OCI-LY3 (cell line): ENCODE measurements around the gene ECM2.

Source experiments
- H2AFZ ChIP-seq: fragments of 200-600, 300-600 bp; shearing (Covaris generic); 2 replicates; pipeline ENCODE4 v1.6.0; 2014; ENCODE audit warnings: antibody characterized with exemption, low read depth, low read length
- H3K27ac ChIP-seq: fragments of 200-600, 300-600 bp; sonication (generic); 2 replicates; pipeline ENCODE4 v1.5.1; 2014; ENCODE audit warnings: mild to moderate bottlenecking, low read length, moderate library complexity, mixed read lengths
- H3K27me3 ChIP-seq: fragments of 200-600, 300-600 bp; sonication (generic); 2 replicates; pipeline ENCODE4 v1.6.1; 2014; ENCODE audit warnings: low read depth, low read length, mixed read lengths
- H3K36me3 ChIP-seq: fragments of 200-600, 300-600 bp; sonication (generic); replicated peaks from 2 replicates; pipeline ENCODE3; 2014; ENCODE audit warnings: low read depth, low read length, mixed read lengths
- H3K4me1 ChIP-seq: fragments of 300-600, 200-600 bp; sonication (generic); 2 replicates; pipeline ENCODE4 v1.6.1; 2014; ENCODE audit warnings: low read length, mixed read lengths
- H3K4me2 ChIP-seq: fragments of 200-600, 300-600 bp; sonication (generic); 2 replicates; pipeline ENCODE4 v1.6.1; 2014; ENCODE audit warnings: low read length, mixed read lengths
- H3K4me3 ChIP-seq: fragments of 300-600, 200-600 bp; sonication (generic); 2 replicates; pipeline ENCODE4 v1.5.1; 2014; ENCODE audit warnings: antibody characterized with exemption, mild to moderate bottlenecking, low read length, moderate library complexity
- H3K79me2 ChIP-seq: fragments of 300-600, 200-600 bp; shearing (Covaris generic); 2 replicates; pipeline ENCODE4 v1.6.1; 2014; ENCODE audit warnings: mild to moderate bottlenecking, low read length, mixed read lengths
- H3K9ac ChIP-seq: fragments of 300-600, 200-600 bp; shearing (Covaris generic); 2 replicates; pipeline ENCODE4 v1.6.0; 2014; ENCODE audit warnings: mild to moderate bottlenecking, low read length, moderate library complexity
- H3K9me3 ChIP-seq: fragments of 200-600, 300-600 bp; shearing (Covaris generic); 2 replicates; pipeline ENCODE4 v1.6.1; 2014; ENCODE audit warnings: low read length, mixed read lengths; ENCODE audit not compliant: insufficient read depth
- H4K20me1 ChIP-seq: fragments of 200-600, 300-600 bp; sonication (generic); 2 replicates; pipeline ENCODE4 v1.6.1; 2016; ENCODE audit warnings: low read length, mixed read lengths; ENCODE audit not compliant: insufficient read depth
- EZH2phosphoT487 ChIP-seq: fragments of 200-600 bp; shearing (Covaris generic); IDR thresholded peaks from 2 replicates; pipeline ENCODE4 v1.6.1; 2018; ENCODE audit warnings: antibody characterized with exemption, mixed run types, low read depth
- TF ChIP-seq, protein P1 (sequence below): fragments of 200-600, 300-600 bp; sonication (generic); IDR thresholded peaks from 2 replicates; pipeline ENCODE4 v1.5.1; 2014; ENCODE audit warnings: antibody characterized with exemption, low read length, low read depth

The ECM2 gene

GRCh38 chr9:92509050-92509449 lies 26.7 kb downstream of the ECM2 start:
- H3K36me3 ChIP-seq, result no peaks in the 10 kb centered on the region
- TF ChIP-seq, protein P1, sequence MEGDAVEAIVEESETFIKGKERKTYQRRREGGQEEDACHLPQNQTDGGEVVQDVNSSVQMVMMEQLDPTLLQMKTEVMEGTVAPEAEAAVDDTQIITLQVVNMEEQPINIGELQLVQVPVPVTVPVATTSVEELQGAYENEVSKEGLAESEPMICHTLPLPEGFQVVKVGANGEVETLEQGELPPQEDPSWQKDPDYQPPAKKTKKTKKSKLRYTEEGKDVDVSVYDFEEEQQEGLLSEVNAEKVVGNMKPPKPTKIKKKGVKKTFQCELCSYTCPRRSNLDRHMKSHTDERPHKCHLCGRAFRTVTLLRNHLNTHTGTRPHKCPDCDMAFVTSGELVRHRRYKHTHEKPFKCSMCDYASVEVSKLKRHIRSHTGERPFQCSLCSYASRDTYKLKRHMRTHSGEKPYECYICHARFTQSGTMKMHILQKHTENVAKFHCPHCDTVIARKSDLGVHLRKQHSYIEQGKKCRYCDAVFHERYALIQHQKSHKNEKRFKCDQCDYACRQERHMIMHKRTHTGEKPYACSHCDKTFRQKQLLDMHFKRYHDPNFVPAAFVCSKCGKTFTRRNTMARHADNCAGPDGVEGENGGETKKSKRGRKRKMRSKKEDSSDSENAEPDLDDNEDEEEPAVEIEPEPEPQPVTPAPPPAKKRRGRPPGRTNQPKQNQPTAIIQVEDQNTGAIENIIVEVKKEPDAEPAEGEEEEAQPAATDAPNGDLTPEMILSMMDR, result no peak
- H3K4me2 ChIP-seq, result no peak overlapping the region

GRCh38 chr9:92508018-92508820 lies 27.6 kb downstream of the ECM2 start:
- no peaks in the 10 kb centered on the region for H3K79me2 ChIP-seq
- no peaks in the 10 kb centered on the region for H4K20me1 ChIP-seq
- H3K4me3 ChIP-seq, result no peak overlapping the region
- TF ChIP-seq, protein P1, result no peak
- no peak for TF ChIP-seq EZH2phosphoT487
- H2AFZ ChIP-seq, result no peak overlapping the region
- H3K4me2 ChIP-seq, result no peak overlapping the region
- no peak overlapping the region for H3K9ac ChIP-seq
- H3K27me3 ChIP-seq, result no peaks in the 10 kb centered on the region
- no peak overlapping the region for H3K27ac ChIP-seq
- no peaks in the 10 kb centered on the region for H3K36me3 ChIP-seq
- H3K4me1 ChIP-seq, result peaks cover 7% of the 10 kb centered on the region
- H3K9me3 ChIP-seq, result no peaks in the 10 kb centered on the region

More at GRCh38 chr9:92509050-92509449, 26.7 kb downstream of the ECM2 start:
- Histone ChIP-seq H2AFZ (no peak overlapping the region), H4K20me1 (no peaks in the 10 kb centered on the region), H3K27ac (no peak overlapping the region), H3K9ac (no peak overlapping the region), H3K79me2 (no peaks in the 10 kb centered on the region), H3K27me3 (no peaks in the 10 kb centered on the region), H3K4me1 (peaks cover 7% of the 10 kb centered on the region), H3K4me3 (no peak overlapping the region), H3K9me3 (no peaks in the 10 kb centered on the region)

DNA sequence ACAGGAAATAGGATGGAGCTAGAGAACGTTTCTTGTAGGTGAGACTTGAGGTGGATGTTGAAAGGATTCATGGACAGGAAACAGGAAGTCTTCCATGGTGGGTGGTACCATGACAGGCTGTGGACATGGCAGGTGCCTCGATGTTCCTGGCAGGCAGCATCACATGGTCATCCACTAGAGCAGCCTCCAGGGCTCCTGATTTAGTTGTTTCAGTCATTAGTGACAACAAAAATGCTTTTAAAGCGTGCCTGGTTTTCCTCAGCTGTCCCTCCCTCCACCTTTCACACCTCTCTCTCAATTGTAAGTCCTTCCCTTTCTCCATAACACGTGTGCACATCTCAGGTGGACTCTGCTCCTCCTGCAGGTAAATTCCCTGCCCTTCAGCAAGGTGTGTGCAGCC lies 28.3 kb downstream of the ECM2 start:
- TF ChIP-seq, protein P1, result no peak
- TF ChIP-seq EZH2phosphoT487, result no peak
- Histone ChIP-seq H3K27ac (no peak overlapping the region), H3K79me2 (no peaks in the 10 kb centered on the region), H4K20me1 (no peaks in the 10 kb centered on the region), H3K9ac (no peak overlapping the region), H3K36me3 (no peaks in the 10 kb centered on the region), H2AFZ (no peak overlapping the region), H3K9me3 (no peaks in the 10 kb centered on the region), H3K4me3 (no peak overlapping the region), H3K27me3 (no peaks in the 10 kb centered on the region), H3K4me2 (no peak overlapping the region), H3K4me1 (peaks cover 7% of the 10 kb centered on the region)

DNA sequence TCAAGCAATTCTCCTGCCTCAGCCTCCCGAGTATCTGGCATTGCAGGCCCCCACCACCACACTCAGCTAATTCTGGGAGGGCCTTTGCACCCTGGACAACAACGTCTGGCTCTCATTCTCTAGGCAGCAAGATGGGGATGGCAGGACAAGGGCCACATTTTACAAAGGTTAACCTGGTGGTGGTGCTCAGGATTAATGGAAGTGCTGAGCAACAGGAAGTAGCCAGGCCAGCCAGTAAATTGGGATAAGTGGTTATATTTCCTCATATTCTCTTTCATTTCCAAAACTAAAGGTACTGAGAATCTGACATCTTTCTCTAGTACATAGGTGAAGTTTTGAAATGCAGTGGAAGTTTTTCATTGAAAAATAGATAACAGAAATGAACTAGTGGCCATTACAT lies 28.8 kb downstream of the ECM2 start:
- no peak for TF ChIP-seq EZH2phosphoT487
- TF ChIP-seq, protein P1, result no peak
- Histone ChIP-seq H4K20me1 (no peaks in the 10 kb centered on the region), H3K27me3 (no peaks in the 10 kb centered on the region), H3K36me3 (no peaks in the 10 kb centered on the region), H3K79me2 (no peaks in the 10 kb centered on the region), H3K27ac (no peak overlapping the region), H3K9ac (no peak overlapping the region), H3K4me3 (no peak overlapping the region), H2AFZ (no peak overlapping the region), H3K4me1 (peaks cover 7% of the 10 kb centered on the region), H3K4me2 (no peak overlapping the region), H3K9me3 (no peaks in the 10 kb centered on the region)
